Stimulated activated CD4-positive, alpha-beta T cell treated with anti-CD3 and anti-CD28 coated beads, Interleukin-12 subunit alpha, Interleukin-12 subunit beta, amount 100 ng/mL, for 48 hours (primary cell): ENCODE data around the gene CLEC16A.

ENCODE experiments used
- DNase-seq, 3 donors: peaks; one replicate each; pipeline ENCODE4 v3.0.0-alpha.2; 2020; ENCODE audit warnings: low read depth in 2 of 3, low spot score in 1 of 3

Gene CLEC16A

GRCh38 chr16:11034481-11034931 is 90.1 kb downstream of the CLEC16A start:
- DNase-seq, result no peak

- DNase-seq, result no peak
These were observed 90.7 kb downstream of the CLEC16A start for GRCh38 chr16:11035096-11035495.

GRCh38 chr16:11036040-11036439 is 91.7 kb downstream of the CLEC16A start:
- no peak for DNase-seq

GRCh38 chr16:11036868-11037410 is 92.6 kb downstream of the CLEC16A start:
- DNase-seq, result no peak

- DNase-seq, result no peak
These were observed 93.9 kb downstream of the CLEC16A start for GRCh38 chr16:11038305-11038704.

GRCh38 chr16:11038777-11039176 is 94.4 kb downstream of the CLEC16A start:
- DNase-seq, result no peak

GRCh38 chr16:11039726-11040125 is 95.4 kb downstream of the CLEC16A start:
- no peak for DNase-seq

- DNase-seq, result no peak
These were observed 97.8 kb downstream of the CLEC16A start for GRCh38 chr16:11042191-11042590.

GRCh38 chr16:11045441-11045840 is 101.1 kb downstream of the CLEC16A start:
- DNase-seq, result no peak

GRCh38 chr16:11045846-11046245 is 101.5 kb downstream of the CLEC16A start:
- no peak for DNase-seq

- DNase-seq, result no peak
These were observed 102.1 kb downstream of the CLEC16A start for GRCh38 chr16:11046382-11046931.

- no peak for DNase-seq
These were observed 102.7 kb downstream of the CLEC16A start for GRCh38 chr16:11047057-11047456.

- no peak for DNase-seq
These were observed 103.8 kb downstream of the CLEC16A start for GRCh38 chr16:11047939-11048800.

GRCh38 chr16:11049396-11050059 is 105.2 kb downstream of the CLEC16A start:
- no peak for DNase-seq

GRCh38 chr16:11050536-11050935 is 106.2 kb downstream of the CLEC16A start:
- DNase-seq, result no peak

GRCh38 chr16:11050944-11051343 is 106.6 kb downstream of the CLEC16A start:
- no peak for DNase-seq

GRCh38 chr16:11051430-11051829 is 107.1 kb downstream of the CLEC16A start:
- DNase-seq, result no peak

GRCh38 chr16:11051879-11052808 is 107.8 kb downstream of the CLEC16A start:
- peak; percentile 62 to 72 (median 63) for DNase-seq

GRCh38 chr16:11053916-11054460 is 109.6 kb downstream of the CLEC16A start:
- no peak for DNase-seq
